Measurements from ENCODE around the gene RDH12. TPM values are rescaled to one million over a fixed set of nuclear protein-coding genes. Genes with fewer than 3 reads are reported as not detected.

Gene RDH12
- total RNA-seq, 1 donor from 2014 or later, result 1.3 TPM

DNA sequence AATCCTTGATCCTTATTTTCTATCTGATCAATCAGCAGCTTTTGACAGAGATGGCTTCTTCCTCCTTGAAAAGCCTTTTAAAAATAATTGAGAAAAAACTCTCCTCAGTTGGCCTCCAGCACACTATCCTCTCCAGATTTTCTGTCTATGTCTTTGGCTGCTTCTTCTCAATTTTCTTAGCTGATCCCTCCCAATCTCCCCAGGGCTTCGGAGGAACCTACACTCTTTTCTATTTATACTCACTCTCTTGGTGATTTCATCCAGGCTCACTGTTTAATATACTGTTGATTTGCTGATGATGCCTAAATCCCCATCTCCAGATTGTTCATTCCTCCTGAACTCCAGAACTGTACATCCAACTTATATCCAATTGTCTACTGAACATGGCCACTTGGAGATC lies 54.8 kb downstream of the RDH12 start:
- TF ChIP-seq EZH2 (IDR thresholded peaks at IDR 0.05) (no peak), EZH2phosphoT487 (IDR thresholded peaks at IDR 0.05) (no peak)
- TF ChIP-seq, protein P1, sequence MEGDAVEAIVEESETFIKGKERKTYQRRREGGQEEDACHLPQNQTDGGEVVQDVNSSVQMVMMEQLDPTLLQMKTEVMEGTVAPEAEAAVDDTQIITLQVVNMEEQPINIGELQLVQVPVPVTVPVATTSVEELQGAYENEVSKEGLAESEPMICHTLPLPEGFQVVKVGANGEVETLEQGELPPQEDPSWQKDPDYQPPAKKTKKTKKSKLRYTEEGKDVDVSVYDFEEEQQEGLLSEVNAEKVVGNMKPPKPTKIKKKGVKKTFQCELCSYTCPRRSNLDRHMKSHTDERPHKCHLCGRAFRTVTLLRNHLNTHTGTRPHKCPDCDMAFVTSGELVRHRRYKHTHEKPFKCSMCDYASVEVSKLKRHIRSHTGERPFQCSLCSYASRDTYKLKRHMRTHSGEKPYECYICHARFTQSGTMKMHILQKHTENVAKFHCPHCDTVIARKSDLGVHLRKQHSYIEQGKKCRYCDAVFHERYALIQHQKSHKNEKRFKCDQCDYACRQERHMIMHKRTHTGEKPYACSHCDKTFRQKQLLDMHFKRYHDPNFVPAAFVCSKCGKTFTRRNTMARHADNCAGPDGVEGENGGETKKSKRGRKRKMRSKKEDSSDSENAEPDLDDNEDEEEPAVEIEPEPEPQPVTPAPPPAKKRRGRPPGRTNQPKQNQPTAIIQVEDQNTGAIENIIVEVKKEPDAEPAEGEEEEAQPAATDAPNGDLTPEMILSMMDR (IDR thresholded peaks at IDR 0.05), result no peak
- Mint-ChIP-seq H3K36me3 (peaks cover 29% of the 10 kb centered on the region), H3K4me1 (no peaks in the 10 kb centered on the region), H3K4me3 (no peak overlapping the region), H3K27me3 (ENCODE audit: insufficient read depth, low read depth) (peaks cover 3% of the 10 kb centered on the region), H3K9me3 (no peaks in the 10 kb centered on the region), H3K27ac (peak overlapping the region; percentile 30)
- no peaks in the 10 kb centered on the region for H3K36me3 ChIP-seq
- H3K27me3 ChIP-seq, result no peaks in the 10 kb centered on the region
- no peaks in the 10 kb centered on the region for H4K20me1 ChIP-seq (ENCODE audit: low read depth)
- no peak for DNase-seq (ENCODE audit: low spot score)
- H3K9ac ChIP-seq, result no peak overlapping the region
- no peak overlapping the region for H3K27ac ChIP-seq
- H3F3A ChIP-seq (ENCODE audit: low read depth), result no peaks in the 10 kb centered on the region
- no peaks in the 10 kb centered on the region for H3K79me2 ChIP-seq (ENCODE audit: low read depth)
- no peak overlapping the region for H3K4me3 ChIP-seq
- H3K4me2 ChIP-seq, result no peak overlapping the region
- no peaks in the 10 kb centered on the region for H3K4me1 ChIP-seq
- H3K9me3 ChIP-seq (ENCODE audit: low read depth), result no peaks in the 10 kb centered on the region
- no peak overlapping the region for H2AFZ ChIP-seq (replicated peaks)

DNA sequence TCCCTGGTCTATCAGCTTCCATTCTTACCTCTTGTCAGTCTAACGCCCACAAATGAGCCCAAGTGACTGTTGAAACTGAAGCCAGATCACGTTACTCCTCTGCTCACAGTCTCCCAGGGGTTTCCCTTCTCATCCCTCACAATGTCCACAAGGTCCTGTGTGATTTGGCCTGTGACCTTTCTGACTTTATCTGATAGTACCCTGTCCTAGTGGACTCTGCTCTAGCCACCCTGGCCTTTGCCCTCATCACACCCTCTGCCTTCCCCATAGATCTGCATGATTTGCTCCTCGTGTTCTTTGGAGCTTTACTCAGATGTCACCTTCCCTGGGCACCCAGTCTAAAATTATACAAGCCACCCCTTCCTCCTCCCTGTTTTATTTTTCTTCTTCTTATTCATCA lies 55.5 kb downstream of the RDH12 start:
- Histone ChIP-seq H3K36me3 (no peaks in the 10 kb centered on the region), H3F3A (ENCODE audit: low read depth) (no peaks in the 10 kb centered on the region)

DNA sequence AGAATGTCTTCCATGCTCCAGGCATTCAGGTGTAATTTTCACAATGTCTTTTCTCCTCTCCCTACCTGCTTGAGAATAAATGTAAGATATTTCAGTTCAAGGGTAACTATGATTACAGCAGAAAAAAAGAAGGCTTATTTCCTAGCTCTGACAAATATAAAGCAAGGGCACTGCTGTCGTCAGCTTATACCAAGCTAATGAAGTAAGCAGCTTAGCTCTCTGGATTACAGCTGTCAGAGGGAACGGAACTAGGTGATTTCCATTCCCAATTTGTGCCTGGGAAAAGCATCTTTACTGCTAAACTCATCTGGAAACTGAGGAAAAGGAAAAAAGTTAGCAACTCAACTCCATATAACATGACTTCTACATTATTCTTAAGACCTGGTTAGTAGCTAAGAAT lies 58.2 kb downstream of the RDH12 start:
- H3K36me3 Mint-ChIP-seq, result peaks cover 13% of the 10 kb centered on the region
- H3K27ac Mint-ChIP-seq, result no peak overlapping the region
- H3K9me3 Mint-ChIP-seq, result no peaks in the 10 kb centered on the region
- no peak overlapping the region for H3K4me2 ChIP-seq
- DNase-seq (ENCODE audit: low spot score), result no peak
- no peaks in the 10 kb centered on the region for H3F3A ChIP-seq (ENCODE audit: low read depth)
- peaks cover 6% of the 10 kb centered on the region for H3K27me3 Mint-ChIP-seq (ENCODE audit: insufficient read depth, low read depth)
- no peaks in the 10 kb centered on the region for H3K9me3 ChIP-seq (ENCODE audit: low read depth)
- peaks cover 3% of the 10 kb centered on the region for H3K36me3 ChIP-seq
- H4K20me1 ChIP-seq (ENCODE audit: low read depth), result no peaks in the 10 kb centered on the region
- no peaks in the 10 kb centered on the region for H3K4me1 ChIP-seq
- no peak overlapping the region for H2AFZ ChIP-seq (replicated peaks)
- TF ChIP-seq, protein P1 (IDR thresholded peaks at IDR 0.05), result no peak
- no peak for TF ChIP-seq EZH2phosphoT487 (IDR thresholded peaks at IDR 0.05)
- TF ChIP-seq EZH2 (IDR thresholded peaks at IDR 0.05), result no peak
- H3K4me3 ChIP-seq, result no peak overlapping the region
- no peaks in the 10 kb centered on the region for H3K4me1 Mint-ChIP-seq
- H3K4me3 Mint-ChIP-seq, result no peak overlapping the region
- no peak overlapping the region for H3K9ac ChIP-seq
- no peaks in the 10 kb centered on the region for H3K27me3 ChIP-seq
- H3K27ac ChIP-seq, result no peak overlapping the region
- H3K79me2 ChIP-seq (ENCODE audit: low read depth), result no peaks in the 10 kb centered on the region

More for the DNA sequence above, 55.5 kb downstream of the RDH12 start:
- H3K27me3 Mint-ChIP-seq (ENCODE audit: insufficient read depth, low read depth), result peaks cover 3% of the 10 kb centered on the region
- no peak for DNase-seq (ENCODE audit: low spot score)
- H3K4me1 ChIP-seq, result no peaks in the 10 kb centered on the region
- no peaks in the 10 kb centered on the region for H3K27me3 ChIP-seq
- no peak overlapping the region for H2AFZ ChIP-seq (replicated peaks)
- no peak overlapping the region for H3K9ac ChIP-seq
- no peaks in the 10 kb centered on the region for H3K4me1 Mint-ChIP-seq
- no peak overlapping the region for H3K4me3 ChIP-seq
- no peaks in the 10 kb centered on the region for H3K9me3 ChIP-seq (ENCODE audit: low read depth)
- no peaks in the 10 kb centered on the region for H3K9me3 Mint-ChIP-seq
- H3K27ac ChIP-seq, result no peak overlapping the region
- TF ChIP-seq EZH2phosphoT487 (IDR thresholded peaks at IDR 0.05), result no peak
- TF ChIP-seq, protein P1 (IDR thresholded peaks at IDR 0.05), result no peak
- no peak for TF ChIP-seq EZH2 (IDR thresholded peaks at IDR 0.05)
- H4K20me1 ChIP-seq (ENCODE audit: low read depth), result no peaks in the 10 kb centered on the region
- peaks cover 26% of the 10 kb centered on the region for H3K36me3 Mint-ChIP-seq
- no peak overlapping the region for H3K4me2 ChIP-seq
- H3K79me2 ChIP-seq (ENCODE audit: low read depth), result no peaks in the 10 kb centered on the region
- no peak overlapping the region for H3K4me3 Mint-ChIP-seq
- H3K27ac Mint-ChIP-seq, result no peak overlapping the region

All from neural progenitor cell (in vitro differentiated cells).